ENCODE measurements around the gene LRRTM3.

Gene LRRTM3

GRCh38 chr10:66882271-66882670 is 43.6 kb upstream of the LRRTM3 start:
- DNase-seq (ENCODE audit: low read depth), result no peak
- TF ChIP-seq MAX (IDR thresholded peaks at IDR 0.05; ENCODE audit: low read depth, low read length), result no peak
- TF ChIP-seq, protein P1, sequence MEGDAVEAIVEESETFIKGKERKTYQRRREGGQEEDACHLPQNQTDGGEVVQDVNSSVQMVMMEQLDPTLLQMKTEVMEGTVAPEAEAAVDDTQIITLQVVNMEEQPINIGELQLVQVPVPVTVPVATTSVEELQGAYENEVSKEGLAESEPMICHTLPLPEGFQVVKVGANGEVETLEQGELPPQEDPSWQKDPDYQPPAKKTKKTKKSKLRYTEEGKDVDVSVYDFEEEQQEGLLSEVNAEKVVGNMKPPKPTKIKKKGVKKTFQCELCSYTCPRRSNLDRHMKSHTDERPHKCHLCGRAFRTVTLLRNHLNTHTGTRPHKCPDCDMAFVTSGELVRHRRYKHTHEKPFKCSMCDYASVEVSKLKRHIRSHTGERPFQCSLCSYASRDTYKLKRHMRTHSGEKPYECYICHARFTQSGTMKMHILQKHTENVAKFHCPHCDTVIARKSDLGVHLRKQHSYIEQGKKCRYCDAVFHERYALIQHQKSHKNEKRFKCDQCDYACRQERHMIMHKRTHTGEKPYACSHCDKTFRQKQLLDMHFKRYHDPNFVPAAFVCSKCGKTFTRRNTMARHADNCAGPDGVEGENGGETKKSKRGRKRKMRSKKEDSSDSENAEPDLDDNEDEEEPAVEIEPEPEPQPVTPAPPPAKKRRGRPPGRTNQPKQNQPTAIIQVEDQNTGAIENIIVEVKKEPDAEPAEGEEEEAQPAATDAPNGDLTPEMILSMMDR (IDR thresholded peaks at IDR 0.05; ENCODE audit: low read depth, low read length), result no peak
- no peak for TF ChIP-seq POLR2A (IDR thresholded peaks at IDR 0.05; ENCODE audit: extremely low read depth, insufficient read length)
- no peak for TF ChIP-seq MYC (IDR thresholded peaks at IDR 0.05; ENCODE audit: low read depth, low read length)
- no peak overlapping the region for H3K4me3 ChIP-seq (ENCODE audit: low read depth, low read length)

GRCh38 chr10:66886848-66887247 is 39.0 kb upstream of the LRRTM3 start:
- DNase-seq (ENCODE audit: low read depth), result no peak

GRCh38 chr10:66888237-66888636 is 37.6 kb upstream of the LRRTM3 start:
- no peak overlapping the region for H3K4me3 ChIP-seq (ENCODE audit: low read depth, low read length)
- no peak for TF ChIP-seq MYC (IDR thresholded peaks at IDR 0.05; ENCODE audit: low read depth, low read length)
- TF ChIP-seq MAX (IDR thresholded peaks at IDR 0.05; ENCODE audit: low read depth, low read length), result no peak
- no peak for TF ChIP-seq POLR2A (IDR thresholded peaks at IDR 0.05; ENCODE audit: extremely low read depth, insufficient read length)
- TF ChIP-seq, protein P1 (IDR thresholded peaks at IDR 0.05; ENCODE audit: low read depth, low read length), result no peak
- no peak for DNase-seq (ENCODE audit: low read depth)

More at GRCh38 chr10:66886848-66887247, 39.0 kb upstream of the LRRTM3 start:
- TF ChIP-seq POLR2A (IDR thresholded peaks at IDR 0.05; ENCODE audit: extremely low read depth, insufficient read length), result no peak
- no peak for TF ChIP-seq MAX (IDR thresholded peaks at IDR 0.05; ENCODE audit: low read depth, low read length)
- TF ChIP-seq, protein P1 (IDR thresholded peaks at IDR 0.05; ENCODE audit: low read depth, low read length), result no peak
- TF ChIP-seq MYC (IDR thresholded peaks at IDR 0.05; ENCODE audit: low read depth, low read length), result no peak
- H3K4me3 ChIP-seq (ENCODE audit: low read depth, low read length), result no peak overlapping the region

- DNase-seq (ENCODE audit: low read depth), result no peak
- no peak overlapping the region for H3K4me3 ChIP-seq (ENCODE audit: low read depth, low read length)
- TF ChIP-seq MYC (IDR thresholded peaks at IDR 0.05; ENCODE audit: low read depth, low read length) (no peak), POLR2A (IDR thresholded peaks at IDR 0.05; ENCODE audit: extremely low read depth, insufficient read length) (no peak), MAX (IDR thresholded peaks at IDR 0.05; ENCODE audit: low read depth, low read length) (no peak)
- TF ChIP-seq, protein P1 (IDR thresholded peaks at IDR 0.05; ENCODE audit: low read depth, low read length), result no peak
These were observed 33.0 kb upstream of the LRRTM3 start for GRCh38 chr10:66892871-66893270.

DNA sequence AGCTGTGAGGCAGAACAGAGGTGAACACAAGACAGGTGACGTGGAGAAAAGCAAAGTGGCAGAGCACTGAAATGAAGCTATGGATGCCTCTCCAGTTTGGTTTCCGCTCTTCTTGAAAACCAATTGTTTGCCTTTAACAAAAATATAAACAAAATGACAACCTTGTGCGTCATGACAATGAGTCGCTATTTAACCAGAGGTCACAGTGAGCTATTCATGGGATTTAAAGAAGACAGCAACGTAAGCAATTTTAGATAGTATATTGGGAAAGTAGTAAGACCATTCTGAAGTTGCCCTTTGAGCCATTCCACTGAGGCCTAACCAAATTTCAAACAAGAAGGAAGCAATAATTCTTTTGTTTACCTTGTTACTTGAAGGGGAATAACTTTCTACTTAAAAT is 15.2 kb upstream of the LRRTM3 start:
- H3K4me3 ChIP-seq (ENCODE audit: low read depth, low read length), result no peak overlapping the region
- no peak for DNase-seq (ENCODE audit: low read depth)

More for the DNA sequence above, 15.2 kb upstream of the LRRTM3 start:
- TF ChIP-seq, protein P1 (IDR thresholded peaks at IDR 0.05; ENCODE audit: low read depth, low read length), result no peak
- no peak for TF ChIP-seq POLR2A (IDR thresholded peaks at IDR 0.05; ENCODE audit: extremely low read depth, insufficient read length)
- TF ChIP-seq MAX (IDR thresholded peaks at IDR 0.05; ENCODE audit: low read depth, low read length), result no peak
- no peak for TF ChIP-seq MYC (IDR thresholded peaks at IDR 0.05; ENCODE audit: low read depth, low read length)

Data from NB4 (cell line).